Adipocyte (in vitro differentiated cells): Measurements from ENCODE around the gene SMIM23.

ENCODE experiments used
- DNase-seq: peaks from one replicate; pipeline ENCODE4 v3.0.0-alpha.2; 2015; ENCODE audit warnings: low read depth
- H3K27me3 ChIP-seq: replicated peaks from 2 replicates; pipeline ENCODE4 v1.7.0; 2013; ENCODE audit warnings: mild to moderate bottlenecking, low read length, moderate library complexity; ENCODE audit not compliant: control insufficient read depth, insufficient read depth
- H3K36me3 ChIP-seq: 2 replicates; pipeline ENCODE4 v1.7.0; 2013; ENCODE audit warnings: low read length, mild to moderate bottlenecking, moderate library complexity; ENCODE audit not compliant: control insufficient read depth, insufficient read depth, severe bottlenecking
- H3K4me1 ChIP-seq: 2 replicates; pipeline ENCODE4 v1.7.0; 2013; ENCODE audit warnings: mild to moderate bottlenecking, low read length, moderate library complexity; ENCODE audit not compliant: control insufficient read depth, insufficient read depth
- H3K4me3 ChIP-seq: 2 replicates; pipeline ENCODE4 v1.7.0; 2013; ENCODE audit warnings: mild to moderate bottlenecking, low read length, moderate library complexity
- H3K9ac ChIP-seq: 2 replicates; pipeline ENCODE4 v1.7.0; 2013; ENCODE audit warnings: mild to moderate bottlenecking, low read length, moderate library complexity
- H3K9me3 ChIP-seq: 2 replicates; pipeline ENCODE4 v1.7.0; 2013; ENCODE audit warnings: mild to moderate bottlenecking, low read length, moderate library complexity; ENCODE audit not compliant: control insufficient read depth

Gene SMIM23

GRCh38 chr5:171820561-171820960 is 34.9 kb downstream of the SMIM23 start:
- Histone ChIP-seq H3K9ac (no peak overlapping the region), H3K4me3 (no peak overlapping the region), H3K9me3 (peaks cover 11% of the 10 kb centered on the region), H3K4me1 (no peaks in the 10 kb centered on the region), H3K36me3 (no peaks in the 10 kb centered on the region), H3K27me3 (peaks cover 31% of the 10 kb centered on the region)
- no peak for DNase-seq

GRCh38 chr5:171821286-171821685 is 35.7 kb downstream of the SMIM23 start:
- no peak for DNase-seq
- H3K9ac ChIP-seq = no peak overlapping the region
- no peak overlapping the region for H3K4me3 ChIP-seq
- H3K4me1 ChIP-seq = no peaks in the 10 kb centered on the region
- H3K36me3 ChIP-seq = no peaks in the 10 kb centered on the region
- peaks cover 11% of the 10 kb centered on the region for H3K9me3 ChIP-seq
- H3K27me3 ChIP-seq = peaks cover 28% of the 10 kb centered on the region

GRCh38 chr5:171823269-171823668 is 37.7 kb downstream of the SMIM23 start:
- Histone ChIP-seq H3K36me3 (no peaks in the 10 kb centered on the region), H3K4me1 (no peaks in the 10 kb centered on the region), H3K4me3 (no peak overlapping the region), H3K27me3 (peaks cover 15% of the 10 kb centered on the region), H3K9ac (no peak overlapping the region), H3K9me3 (peaks cover 20% of the 10 kb centered on the region)
- DNase-seq = no peak

- Histone ChIP-seq H3K36me3 (no peaks in the 10 kb centered on the region), H3K9me3 (peaks cover 35% of the 10 kb centered on the region), H3K27me3 (peaks cover 10% of the 10 kb centered on the region), H3K4me3 (no peak overlapping the region), H3K4me1 (no peaks in the 10 kb centered on the region), H3K9ac (no peak overlapping the region)
- no peak for DNase-seq
Measured at GRCh38 chr5:171825051-171825450, 39.4 kb downstream of the SMIM23 start.

- H3K36me3 ChIP-seq = no peaks in the 10 kb centered on the region
- DNase-seq = no peak
- H3K9ac ChIP-seq = no peak overlapping the region
- peaks cover 7% of the 10 kb centered on the region for H3K27me3 ChIP-seq
- peaks cover 46% of the 10 kb centered on the region for H3K9me3 ChIP-seq
- H3K4me1 ChIP-seq = no peaks in the 10 kb centered on the region
- H3K4me3 ChIP-seq = no peak overlapping the region
Measured at GRCh38 chr5:171826132-171826531, 40.5 kb downstream of the SMIM23 start.

GRCh38 chr5:171827162-171827561 is 41.5 kb downstream of the SMIM23 start:
- Histone ChIP-seq H3K36me3 (no peaks in the 10 kb centered on the region), H3K4me3 (no peak overlapping the region), H3K4me1 (no peaks in the 10 kb centered on the region), H3K9ac (no peak overlapping the region), H3K9me3 (peaks cover 54% of the 10 kb centered on the region), H3K27me3 (no peaks in the 10 kb centered on the region)
- no peak for DNase-seq

- H3K36me3 ChIP-seq = no peaks in the 10 kb centered on the region
- H3K9me3 ChIP-seq = peaks cover 63% of the 10 kb centered on the region
- H3K4me1 ChIP-seq = no peaks in the 10 kb centered on the region
- no peak overlapping the region for H3K9ac ChIP-seq
- H3K4me3 ChIP-seq = no peak overlapping the region
- DNase-seq = no peak
- H3K27me3 ChIP-seq = no peaks in the 10 kb centered on the region
Measured at GRCh38 chr5:171830686-171831085, 45.1 kb downstream of the SMIM23 start.

- no peaks in the 10 kb centered on the region for H3K4me1 ChIP-seq
- H3K4me3 ChIP-seq = no peak overlapping the region
- no peak for DNase-seq
- no peak overlapping the region for H3K9ac ChIP-seq
- no peaks in the 10 kb centered on the region for H3K36me3 ChIP-seq
- H3K27me3 ChIP-seq = peaks cover 4% of the 10 kb centered on the region
- peaks cover 52% of the 10 kb centered on the region for H3K9me3 ChIP-seq
Measured at GRCh38 chr5:171832775-171833174, 47.2 kb downstream of the SMIM23 start.

- no peak overlapping the region for H3K9ac ChIP-seq
- DNase-seq = no peak
- H3K36me3 ChIP-seq = no peaks in the 10 kb centered on the region
- H3K9me3 ChIP-seq = peaks cover 42% of the 10 kb centered on the region
- no peak overlapping the region for H3K4me3 ChIP-seq
- no peaks in the 10 kb centered on the region for H3K4me1 ChIP-seq
- peaks cover 6% of the 10 kb centered on the region for H3K27me3 ChIP-seq
Measured at GRCh38 chr5:171834461-171834860, 48.8 kb downstream of the SMIM23 start.

- no peak overlapping the region for H3K9ac ChIP-seq
- DNase-seq = no peak
- H3K9me3 ChIP-seq = peaks cover 36% of the 10 kb centered on the region
- H3K27me3 ChIP-seq = peaks cover 6% of the 10 kb centered on the region
- no peaks in the 10 kb centered on the region for H3K36me3 ChIP-seq
- H3K4me1 ChIP-seq = no peaks in the 10 kb centered on the region
- no peak overlapping the region for H3K4me3 ChIP-seq
Measured at GRCh38 chr5:171835066-171835465, 49.4 kb downstream of the SMIM23 start.

GRCh38 chr5:171837522-171837921 is 51.9 kb downstream of the SMIM23 start:
- Histone ChIP-seq H3K9me3 (peaks cover 14% of the 10 kb centered on the region), H3K4me1 (peaks cover 8% of the 10 kb centered on the region), H3K27me3 (peaks cover 6% of the 10 kb centered on the region), H3K4me3 (no peak overlapping the region), H3K9ac (no peak overlapping the region), H3K36me3 (no peaks in the 10 kb centered on the region)
- DNase-seq = no peak

- H3K36me3 ChIP-seq = no peaks in the 10 kb centered on the region
- H3K27me3 ChIP-seq = peaks cover 6% of the 10 kb centered on the region
- H3K4me3 ChIP-seq = no peak overlapping the region
- DNase-seq = no peak
- no peak overlapping the region for H3K9ac ChIP-seq
- peaks cover 10% of the 10 kb centered on the region for H3K4me1 ChIP-seq
- H3K9me3 ChIP-seq = peaks cover 8% of the 10 kb centered on the region
Measured at GRCh38 chr5:171838066-171838465, 52.4 kb downstream of the SMIM23 start.
